Lower lobe of right lung (tissue), 2 donors: ENCODE data around the gene AOPEP. TPM values are rescaled to one million over a fixed set of nuclear protein-coding genes. Genes with fewer than 3 reads are reported as not detected.
A peak's percentile ranks its signal among the peaks of the same experiment; 100 is the strongest.

Experiments
- ATAC-seq, 2 donors: fragments of 200-7000 bp; cut with Tn5 transposase; one replicate each; pipeline ENCODE4 v1.9.1; 2020 to 2022; ENCODE audit warnings: mild to moderate bottlenecking in 2 of 2, moderate library complexity in 2 of 2
- DNase-seq: peaks from one replicate; pipeline ENCODE4 v3.0.0-alpha.2; 2020
- H3K27ac ChIP-seq: fragments of 200-600 bp; one replicate; pipeline ENCODE4 v1.8.0; 2022
- H3K27me3 ChIP-seq: fragments of 200-600 bp; one replicate; pipeline ENCODE4 v1.8.0; 2022; ENCODE audit warnings: low read depth
- H3K36me3 ChIP-seq: fragments of 200-600 bp; one replicate; pipeline ENCODE4 v1.8.0; 2022; ENCODE audit warnings: mild to moderate bottlenecking
- H3K4me1 ChIP-seq: fragments of 200-600 bp; one replicate; pipeline ENCODE4 v1.8.0; 2022
- H3K4me3 ChIP-seq: fragments of 200-600 bp; one replicate; pipeline ENCODE4 v1.8.0; 2022; ENCODE audit warnings: mild to moderate bottlenecking
- H3K9me3 ChIP-seq: fragments of 200-600 bp; one replicate; pipeline ENCODE4 v1.8.0; 2022
- intact Hi-C: fragments of 100-400 bp; cut with DNase I; formaldehyde crosslinking; loops from one replicate; pipeline ENCODE4 v1.11.0; 2022
- total RNA-seq: library from RNA; stranded (reverse); fragmentation: NEBNext Ultra II Directional; extraction: Animal tissue kit (Norgen Biotek cat#: 25700); gene quantifications from one replicate; pipeline ENCODE4 v1.2.1, GENCODE V29; 2021
- TF ChIP-seq, protein P1 (sequence below): fragments of 200-600 bp; IDR thresholded peaks from one replicate; pipeline ENCODE4 v1.8.0; 2022; ENCODE audit warnings: antibody characterized with exemption, mild to moderate bottlenecking
- donor health status: DM: no; HTN: yes; CAD: no; lungs with severe emphysema.

AOPEP gene
- total RNA-seq, 1 donor from 2014 or later = 63.7 TPM

DNA sequence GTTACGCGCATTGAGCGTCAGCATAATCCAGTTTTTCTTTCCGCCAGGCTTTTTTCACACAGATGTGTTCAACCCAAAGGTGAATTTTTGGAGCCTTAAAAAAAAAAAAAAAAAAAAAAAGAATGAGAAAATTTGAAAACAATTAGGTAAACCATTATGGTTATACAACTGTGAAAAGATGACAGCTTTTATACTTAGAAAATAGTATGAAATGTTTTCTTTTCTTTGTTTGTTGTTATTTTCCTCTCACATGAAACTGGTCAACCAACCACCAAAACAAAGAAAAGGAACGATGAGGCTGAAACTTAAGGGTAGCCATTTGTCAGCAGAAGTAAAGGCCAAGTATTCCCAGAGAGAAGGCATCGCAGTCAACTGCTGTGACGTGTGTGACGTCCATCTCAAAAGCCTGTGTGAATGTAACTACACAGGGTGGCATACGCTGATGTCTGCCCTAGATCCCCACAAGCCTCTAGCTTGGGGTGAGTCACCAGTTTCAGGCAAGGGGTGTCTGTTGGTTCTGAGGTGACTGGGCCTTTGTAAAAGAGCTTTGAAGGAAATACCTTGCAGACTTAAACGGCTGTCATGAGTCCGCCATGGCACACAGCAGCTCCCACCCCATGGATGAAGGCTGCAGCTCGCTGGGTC is 182.9 kb downstream of the AOPEP start:
- Histone ChIP-seq H3K36me3 (no peaks in the 10 kb centered on the region), H3K4me1 (peaks cover 27% of the 10 kb centered on the region), H3K27me3 (no peaks in the 10 kb centered on the region), H3K4me3 (no peak overlapping the region), H3K9me3 (no peaks in the 10 kb centered on the region), H3K27ac (peak overlapping the region; percentile 79)
- intact Hi-C loops = no loop called here
- DNase-seq = no peak
- TF ChIP-seq, protein P1, sequence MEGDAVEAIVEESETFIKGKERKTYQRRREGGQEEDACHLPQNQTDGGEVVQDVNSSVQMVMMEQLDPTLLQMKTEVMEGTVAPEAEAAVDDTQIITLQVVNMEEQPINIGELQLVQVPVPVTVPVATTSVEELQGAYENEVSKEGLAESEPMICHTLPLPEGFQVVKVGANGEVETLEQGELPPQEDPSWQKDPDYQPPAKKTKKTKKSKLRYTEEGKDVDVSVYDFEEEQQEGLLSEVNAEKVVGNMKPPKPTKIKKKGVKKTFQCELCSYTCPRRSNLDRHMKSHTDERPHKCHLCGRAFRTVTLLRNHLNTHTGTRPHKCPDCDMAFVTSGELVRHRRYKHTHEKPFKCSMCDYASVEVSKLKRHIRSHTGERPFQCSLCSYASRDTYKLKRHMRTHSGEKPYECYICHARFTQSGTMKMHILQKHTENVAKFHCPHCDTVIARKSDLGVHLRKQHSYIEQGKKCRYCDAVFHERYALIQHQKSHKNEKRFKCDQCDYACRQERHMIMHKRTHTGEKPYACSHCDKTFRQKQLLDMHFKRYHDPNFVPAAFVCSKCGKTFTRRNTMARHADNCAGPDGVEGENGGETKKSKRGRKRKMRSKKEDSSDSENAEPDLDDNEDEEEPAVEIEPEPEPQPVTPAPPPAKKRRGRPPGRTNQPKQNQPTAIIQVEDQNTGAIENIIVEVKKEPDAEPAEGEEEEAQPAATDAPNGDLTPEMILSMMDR = no peak
- ATAC-seq = peak; percentile 57 to 60

DNA sequence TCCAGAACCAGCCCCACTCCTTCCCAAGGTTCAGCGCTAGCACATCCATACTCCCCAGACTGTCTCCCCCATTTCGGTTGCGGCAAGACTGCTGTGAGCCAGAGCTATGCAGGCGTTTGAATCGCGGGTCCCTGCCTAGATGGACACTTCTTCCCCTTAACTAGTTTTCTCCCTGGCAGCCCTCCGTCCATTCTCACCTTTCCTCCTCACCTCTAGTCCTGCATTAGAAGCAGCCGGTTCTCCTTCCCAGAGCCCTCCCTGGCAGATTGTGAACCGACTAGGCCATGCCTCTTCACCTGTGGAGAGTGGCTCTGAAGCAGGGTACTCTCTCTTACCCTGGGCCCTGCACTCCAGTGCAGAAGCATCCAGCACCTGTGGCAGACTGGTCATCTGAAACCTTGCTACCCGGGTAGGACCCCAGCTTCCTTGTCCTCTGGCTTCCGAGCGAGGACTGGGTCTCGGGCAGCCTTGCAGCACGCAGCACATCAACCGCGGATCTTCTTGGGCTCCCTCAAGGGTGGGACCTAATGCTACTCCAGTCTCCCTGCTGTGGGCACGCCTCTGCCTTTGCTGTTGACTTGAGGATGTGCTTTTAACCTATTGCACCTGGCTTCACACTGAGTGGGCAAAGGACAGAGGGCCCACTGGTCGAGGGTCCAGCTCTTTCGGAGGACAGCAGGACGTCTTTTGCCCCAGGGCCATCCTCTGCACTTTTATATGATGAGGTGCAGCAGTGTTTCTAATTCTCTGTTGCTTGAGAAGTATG is 183.6 kb downstream of the AOPEP start:
- ATAC-seq (no peak), DNase-seq (no peak)
- TF ChIP-seq, protein P1 = no peak
- peaks cover 27% of the 10 kb centered on the region for H3K4me1 ChIP-seq
- H3K4me3 ChIP-seq = no peak overlapping the region
- peak overlapping the region; percentile 79 for H3K27ac ChIP-seq
- no peaks in the 10 kb centered on the region for H3K36me3 ChIP-seq
- no peaks in the 10 kb centered on the region for H3K9me3 ChIP-seq
- intact Hi-C loops = no loop called here
- no peaks in the 10 kb centered on the region for H3K27me3 ChIP-seq

DNA sequence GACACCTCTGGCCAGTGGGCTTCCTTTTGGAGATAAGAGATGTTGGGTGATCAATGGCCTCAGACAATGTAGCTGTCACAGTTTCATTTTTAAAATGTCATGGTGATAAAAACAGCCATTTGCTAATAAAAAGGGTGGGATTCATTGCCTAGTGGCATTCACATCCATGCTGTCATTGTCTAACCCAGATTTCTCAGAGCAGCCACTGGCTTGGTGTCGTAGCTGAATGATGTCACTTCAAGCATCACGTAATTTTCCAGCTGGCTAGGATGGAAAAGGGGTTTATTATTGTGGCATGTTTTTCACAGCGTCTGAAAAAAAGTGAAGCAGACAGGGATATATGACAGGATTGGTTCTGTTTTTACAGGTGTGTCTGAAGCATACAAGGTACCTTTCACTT is 184.7 kb downstream of the AOPEP start:
- TF ChIP-seq, protein P1 = no peak
- Histone ChIP-seq H3K4me3 (no peak overlapping the region), H3K36me3 (no peaks in the 10 kb centered on the region), H3K4me1 (peaks cover 27% of the 10 kb centered on the region), H3K27me3 (no peaks in the 10 kb centered on the region), H3K9me3 (no peaks in the 10 kb centered on the region), H3K27ac (no peak overlapping the region)
- DNase-seq (no peak), ATAC-seq (no peak)
- intact Hi-C loops = no loop called here

DNA sequence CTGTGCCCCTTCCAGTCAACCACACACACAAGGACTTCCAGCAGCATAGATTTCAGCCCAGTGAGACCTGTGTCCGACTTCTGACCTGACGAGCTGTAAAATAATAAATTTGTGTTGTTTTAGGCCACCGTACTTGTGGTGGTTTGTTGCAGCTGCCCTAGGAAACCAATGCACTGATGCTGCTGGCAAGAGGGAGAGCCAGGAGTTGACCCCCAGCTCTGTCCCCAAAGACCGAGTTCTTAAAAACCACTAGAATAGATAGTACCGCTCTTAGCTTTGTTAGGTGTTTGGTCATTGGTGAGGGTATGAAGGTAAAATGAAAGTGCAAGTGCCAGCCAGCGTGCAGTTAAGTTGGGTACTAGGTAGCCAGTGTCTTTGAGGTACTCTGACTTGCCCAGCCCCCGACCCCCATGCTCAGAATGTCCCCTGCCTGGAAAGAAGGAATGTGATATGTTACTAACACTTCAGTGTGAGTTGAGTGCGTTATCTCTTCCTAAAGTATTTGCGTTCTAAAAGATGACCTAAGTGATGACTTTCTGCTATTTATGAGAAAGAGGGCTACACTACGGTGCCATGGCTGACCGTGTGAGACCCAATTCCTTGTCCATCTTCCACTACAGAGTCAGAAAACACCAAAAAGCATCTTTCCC is 185.6 kb downstream of the AOPEP start:
- no peak overlapping the region for H3K4me3 ChIP-seq
- no peaks in the 10 kb centered on the region for H3K36me3 ChIP-seq
- peak overlapping the region; percentile 31 for H3K27ac ChIP-seq
- ATAC-seq (no peak), DNase-seq (no peak)
- H3K4me1 ChIP-seq = peaks cover 26% of the 10 kb centered on the region
- intact Hi-C loops = no loop called here
- TF ChIP-seq, protein P1 = no peak
- H3K9me3 ChIP-seq = no peaks in the 10 kb centered on the region
- H3K27me3 ChIP-seq = no peaks in the 10 kb centered on the region

GRCh38 chr9:94912700-94913249 is 186.3 kb downstream of the AOPEP start:
- intact Hi-C loops = no loop called here
- peak overlapping the region; percentile 31 for H3K27ac ChIP-seq

More at GRCh38 chr9:94912700-94913249, 186.3 kb downstream of the AOPEP start:
- no peaks in the 10 kb centered on the region for H3K9me3 ChIP-seq
- DNase-seq (no peak), ATAC-seq (no peak)
- H3K4me3 ChIP-seq = no peak overlapping the region
- H3K36me3 ChIP-seq = no peaks in the 10 kb centered on the region
- H3K27me3 ChIP-seq = no peaks in the 10 kb centered on the region
- TF ChIP-seq, protein P1 = no peak
- H3K4me1 ChIP-seq = peaks cover 23% of the 10 kb centered on the region
